Astrocyte (in vitro differentiated cells and primary cell): ENCODE results near the gene ANXA7. TPM values are rescaled to one million over a fixed set of nuclear protein-coding genes. Genes with fewer than 3 reads are reported as not detected.

Source experiments
- DNase-seq: peaks from one replicate; pipeline ENCODE4 v3.0.0-alpha.2; 2010; ENCODE audit warnings: low read depth
- FAIRE-seq: peaks from 2 replicates; lab custom pipeline; 2011; peaks lifted over from hg19 to GRCh38; lab: Jason Lieb, UNC
- H2AFZ ChIP-seq: 2 replicates; pipeline ENCODE4 v1.6.0; 2012; ENCODE audit warnings: low read depth, low read length, inconsistent platforms
- H3K27ac ChIP-seq: 2 replicates; pipeline ENCODE4 v1.5.1; 2011; ENCODE audit warnings: low read depth, low read length, inconsistent platforms
- H3K27me3 ChIP-seq: 2 replicates; pipeline ENCODE4 v1.6.0; 2011; ENCODE audit warnings: low read length, inconsistent platforms; ENCODE audit not compliant: insufficient read depth
- H3K36me3 ChIP-seq: 2 replicates; pipeline ENCODE4 v1.5.1; 2011; ENCODE audit warnings: low read length, inconsistent platforms; ENCODE audit not compliant: insufficient read depth
- H3K4me1 ChIP-seq: 2 replicates; pipeline ENCODE4 v1.5.1; 2011; ENCODE audit warnings: low read length, inconsistent platforms; ENCODE audit not compliant: insufficient read depth
- H3K4me2 ChIP-seq: 2 replicates; pipeline ENCODE4 v1.6.0; 2012; ENCODE audit warnings: low read length, inconsistent platforms
- H3K4me3 ChIP-seq: 2 replicates; pipeline ENCODE4 v1.5.1; 2011; ENCODE audit warnings: low read depth, mild to moderate bottlenecking, low read length, inconsistent platforms; ENCODE audit not compliant: insufficient read depth
- H3K79me2 ChIP-seq: 2 replicates; pipeline ENCODE4 v1.6.0; 2012; ENCODE audit warnings: mild to moderate bottlenecking, low read length, inconsistent platforms; ENCODE audit not compliant: insufficient read depth
- H3K9ac ChIP-seq: 2 replicates; pipeline ENCODE4 v1.6.0; 2012; ENCODE audit warnings: mild to moderate bottlenecking, low read length, inconsistent platforms
- H3K9me3 ChIP-seq: 2 replicates; pipeline ENCODE4 v1.5.1; 2012; ENCODE audit warnings: low read depth, mild to moderate bottlenecking, low read length, inconsistent platforms; ENCODE audit not compliant: insufficient read depth
- H4K20me1 ChIP-seq: 2 replicates; pipeline ENCODE4 v1.6.0; 2012; ENCODE audit warnings: low read length, inconsistent platforms; ENCODE audit not compliant: insufficient read depth
- H3K27ac Mint-ChIP-seq: one replicate; pipeline ENCODE4 v1.8.0; 2021; ENCODE audit warnings: mild to moderate bottlenecking, mixed read lengths; ENCODE audit not compliant: unreplicated experiment
- H3K27me3 Mint-ChIP-seq: one replicate; pipeline ENCODE4 v1.8.0; 2021; ENCODE audit warnings: low read depth, mixed read lengths; ENCODE audit not compliant: unreplicated experiment
- H3K36me3 Mint-ChIP-seq: one replicate; pipeline ENCODE4 v1.8.0; 2021; ENCODE audit warnings: low read depth, mixed read lengths; ENCODE audit not compliant: unreplicated experiment
- H3K4me1 Mint-ChIP-seq: one replicate; pipeline ENCODE4 v1.8.0; 2021; ENCODE audit warnings: low read depth, mixed read lengths; ENCODE audit not compliant: unreplicated experiment
- H3K4me3 Mint-ChIP-seq: one replicate; pipeline ENCODE4 v1.8.0; 2021; ENCODE audit warnings: mild to moderate bottlenecking, moderate library complexity, mixed read lengths; ENCODE audit not compliant: unreplicated experiment
- H3K9me3 Mint-ChIP-seq: one replicate; pipeline ENCODE4 v1.8.0; 2021; ENCODE audit warnings: mild to moderate bottlenecking, mixed read lengths; ENCODE audit not compliant: unreplicated experiment
- CTCF ChIP-seq: IDR thresholded peaks from 2 replicates; pipeline ENCODE4 v1.5.1; 2011; ENCODE audit warnings: low read depth, mild to moderate bottlenecking, inconsistent platforms, low read length, moderate library complexity; ENCODE audit not compliant: insufficient read depth
- EZH2 ChIP-seq: IDR thresholded peaks from 2 replicates; pipeline ENCODE4 v1.6.1; 2012; ENCODE audit warnings: mild to moderate bottlenecking, low read length, inconsistent platforms; ENCODE audit not compliant: insufficient read depth
- total RNA-seq: library from RNA; stranded (reverse); gene quantifications from 2 replicates; pipeline ENCODE4 v1.2.1, GENCODE V29; 2021

ANXA7 gene
- total RNA-seq, 1 donor from 2014 or later = 79.6 TPM

DNA sequence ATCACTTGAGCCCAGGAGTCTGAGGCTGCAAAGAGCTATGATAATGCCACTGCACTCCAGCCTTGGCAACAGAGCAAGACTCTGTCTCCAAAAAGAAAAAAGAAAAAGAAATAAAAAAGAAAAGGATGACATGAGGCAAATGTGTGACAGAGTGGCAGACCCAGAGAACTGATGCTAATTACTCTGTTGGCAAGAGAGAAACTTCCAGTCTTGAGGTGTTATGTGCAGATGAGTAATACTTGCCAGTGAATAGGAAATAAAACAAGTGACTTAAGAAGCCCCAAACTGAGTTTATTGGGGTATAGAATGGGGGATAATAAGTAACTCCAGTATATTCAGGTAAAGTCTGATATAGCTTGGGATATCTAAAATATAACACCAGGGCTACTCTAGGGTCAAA is 9.5 kb upstream of the ANXA7 start:
- H3K27ac ChIP-seq = no peak overlapping the region
- H3K9me3 ChIP-seq = no peaks in the 10 kb centered on the region
- peaks cover 34% of the 10 kb centered on the region for H3K36me3 Mint-ChIP-seq
- no peak overlapping the region for H3K4me2 ChIP-seq
- H3K4me3 ChIP-seq = no peak overlapping the region
- no peak overlapping the region for H3K4me3 Mint-ChIP-seq
- H3K27ac Mint-ChIP-seq = no peak overlapping the region
- H2AFZ ChIP-seq = no peak overlapping the region
- no peaks in the 10 kb centered on the region for H3K27me3 ChIP-seq
- no peaks in the 10 kb centered on the region for H3K79me2 ChIP-seq
- H4K20me1 ChIP-seq = no peaks in the 10 kb centered on the region
- no peak for DNase-seq
- peaks cover 4% of the 10 kb centered on the region for H3K4me1 ChIP-seq
- no peaks in the 10 kb centered on the region for H3K27me3 Mint-ChIP-seq
- H3K9ac ChIP-seq = no peak overlapping the region
- no peak for FAIRE-seq
- no peaks in the 10 kb centered on the region for H3K4me1 Mint-ChIP-seq
- no peak for TF ChIP-seq EZH2
- TF ChIP-seq CTCF = no peak
- peaks cover 42% of the 10 kb centered on the region for H3K36me3 ChIP-seq
- H3K9me3 Mint-ChIP-seq = no peaks in the 10 kb centered on the region

- no peak overlapping the region for H3K4me2 ChIP-seq
- H2AFZ ChIP-seq = no peak overlapping the region
- H3K9me3 ChIP-seq = no peaks in the 10 kb centered on the region
- TF ChIP-seq CTCF (no peak), EZH2 (no peak)
- Mint-ChIP-seq H3K4me1 (peaks cover 3% of the 10 kb centered on the region), H3K36me3 (peaks cover 1% of the 10 kb centered on the region), H3K4me3 (no peak overlapping the region), H3K9me3 (no peaks in the 10 kb centered on the region), H3K27ac (no peak overlapping the region), H3K27me3 (no peaks in the 10 kb centered on the region)
- FAIRE-seq = no peak
- no peak overlapping the region for H3K27ac ChIP-seq
- no peaks in the 10 kb centered on the region for H3K27me3 ChIP-seq
- no peak overlapping the region for H3K9ac ChIP-seq
- H3K36me3 ChIP-seq = peaks cover 3% of the 10 kb centered on the region
- peaks cover 20% of the 10 kb centered on the region for H3K79me2 ChIP-seq
- no peaks in the 10 kb centered on the region for H4K20me1 ChIP-seq
- DNase-seq = no peak
- peaks cover 11% of the 10 kb centered on the region for H3K4me1 ChIP-seq
- no peak overlapping the region for H3K4me3 ChIP-seq
These were observed 2.7 kb upstream of the ANXA7 start for GRCh38 chr10:73416571-73416970.

DNA sequence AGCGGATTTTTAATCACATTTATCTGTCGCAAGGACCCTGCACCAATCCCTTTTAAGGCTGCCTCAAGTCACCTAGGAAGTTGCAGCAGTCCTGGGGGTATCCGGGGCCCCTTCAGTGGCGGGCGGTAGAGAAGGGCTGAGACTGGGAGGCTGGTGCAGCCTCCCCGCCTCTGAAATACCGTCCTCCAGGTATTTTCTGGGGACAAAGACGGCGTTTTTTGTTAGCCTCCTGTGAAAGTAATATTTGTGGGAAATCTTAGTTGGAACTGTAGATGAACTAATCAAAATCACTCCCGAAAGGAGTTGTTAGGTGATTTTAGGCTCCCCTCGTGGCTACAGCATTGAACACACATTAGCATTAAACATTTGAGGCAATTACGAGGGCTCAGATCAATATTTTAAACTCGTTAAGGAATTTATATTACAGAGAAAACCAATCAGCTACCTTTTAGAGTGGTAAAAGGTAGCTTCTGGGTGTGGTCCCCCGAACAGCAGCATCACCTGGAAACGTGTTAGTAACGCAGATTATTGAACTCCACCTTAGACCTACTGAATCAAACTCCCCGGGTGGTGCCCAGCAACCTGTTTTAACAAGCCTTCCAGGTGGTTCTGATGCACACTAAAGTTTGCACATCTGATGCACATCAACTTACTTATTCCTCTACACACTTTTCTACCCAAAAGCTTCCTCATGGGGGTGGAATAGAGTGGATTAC is 530 bp upstream of the ANXA7 start:
- Mint-ChIP-seq H3K27ac (no peak overlapping the region), H3K27me3 (no peaks in the 10 kb centered on the region), H3K4me3 (peak overlapping the region; percentile 85), H3K4me1 (peaks cover 3% of the 10 kb centered on the region), H3K9me3 (no peaks in the 10 kb centered on the region), H3K36me3 (no peaks in the 10 kb centered on the region)
- H3K9me3 ChIP-seq = no peaks in the 10 kb centered on the region
- peaks cover 19% of the 10 kb centered on the region for H4K20me1 ChIP-seq
- no peaks in the 10 kb centered on the region for H3K36me3 ChIP-seq
- DNase-seq (no peak), FAIRE-seq (no peak)
- H3K27me3 ChIP-seq = no peaks in the 10 kb centered on the region
- TF ChIP-seq EZH2 = no peak
- TF ChIP-seq CTCF = no peak
- H3K27ac ChIP-seq = no peak overlapping the region
- H2AFZ ChIP-seq = peak overlapping the region; percentile 61
- H3K4me1 ChIP-seq = peaks cover 8% of the 10 kb centered on the region
- peak overlapping the region; percentile 85 for H3K4me3 ChIP-seq
- peaks cover 41% of the 10 kb centered on the region for H3K79me2 ChIP-seq
- H3K4me2 ChIP-seq = peak overlapping the region; percentile 86
- H3K9ac ChIP-seq = peak overlapping the region; percentile 97
